NCI-H2107 (cell line): ENCODE data around the gene GRHL1.
"Not testable (repeated sequence)": the region's sequence is repeated elsewhere in the genome, so short reads cannot be mapped to it uniquely, and the experiment has no call there.

Source experiments
- DNase-seq: peaks from one replicate; lab custom pipeline; 2025; lab: John Stamatoyannopoulos, UW

The GRHL1 gene

DNA sequence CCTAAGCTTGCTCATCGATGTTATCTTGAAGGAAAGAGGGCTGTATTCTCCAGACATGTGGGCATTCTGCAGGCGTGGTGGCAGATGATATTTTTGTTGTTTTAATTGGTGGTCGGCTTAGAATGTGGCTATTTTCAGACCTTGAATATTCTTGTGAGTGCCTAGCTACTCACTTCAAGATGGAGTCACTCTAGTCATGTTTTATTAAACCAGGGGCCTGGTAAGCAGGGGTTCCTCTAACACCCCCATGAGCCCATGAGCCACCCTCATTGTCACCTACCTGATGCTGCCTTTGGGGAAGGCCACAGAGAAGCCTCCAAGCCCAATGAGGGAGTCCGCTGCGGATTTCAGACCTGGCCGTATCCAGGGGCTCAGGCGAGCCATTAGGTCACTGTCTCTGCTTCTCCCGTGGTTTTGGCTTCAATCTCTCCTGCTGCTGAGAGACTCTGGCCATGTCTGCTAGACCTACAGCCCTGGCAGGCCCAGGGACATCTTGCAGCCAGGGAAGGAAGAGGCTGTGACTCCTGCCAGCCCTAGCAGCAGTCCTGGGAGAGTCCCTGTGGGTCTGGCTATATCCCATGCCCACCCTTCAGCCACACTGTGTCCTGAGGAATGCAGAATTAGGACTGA, 75.6 kb downstream of the GRHL1 start:
- no peak for DNase-seq

DNA sequence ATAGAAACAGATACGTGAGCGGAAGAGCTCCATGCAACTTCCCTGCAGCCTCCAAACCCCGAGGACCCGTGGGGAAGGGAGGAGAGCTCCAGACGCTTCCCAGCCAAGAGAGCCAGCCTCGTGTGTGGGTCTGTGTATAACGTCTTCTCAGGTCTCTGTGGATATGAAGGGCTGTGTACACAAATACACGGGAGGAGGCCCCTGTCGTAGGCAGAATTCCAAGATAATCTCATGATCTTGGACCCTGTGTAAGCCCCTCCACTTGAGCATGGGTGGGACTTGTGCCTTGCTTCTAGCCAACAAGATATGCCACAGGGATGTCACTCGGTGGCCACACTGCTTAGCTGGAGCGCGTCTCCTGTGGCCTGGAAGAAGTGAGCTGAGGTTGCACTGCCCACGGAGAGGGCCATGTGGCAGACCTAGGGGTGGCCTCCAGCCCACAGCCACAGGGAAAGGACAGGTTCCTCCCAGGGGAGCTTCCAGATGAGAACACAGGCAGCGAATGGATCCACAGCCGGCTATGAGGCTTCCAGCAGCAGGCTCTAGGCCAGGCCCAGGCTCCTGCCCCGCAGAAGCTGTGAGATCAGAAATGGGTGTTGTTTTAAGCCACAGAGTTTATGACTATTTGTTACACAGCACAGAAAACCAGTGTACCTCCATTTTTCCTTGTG, 76.3 kb downstream of the GRHL1 start:
- DNase-seq, result no peak

DNA sequence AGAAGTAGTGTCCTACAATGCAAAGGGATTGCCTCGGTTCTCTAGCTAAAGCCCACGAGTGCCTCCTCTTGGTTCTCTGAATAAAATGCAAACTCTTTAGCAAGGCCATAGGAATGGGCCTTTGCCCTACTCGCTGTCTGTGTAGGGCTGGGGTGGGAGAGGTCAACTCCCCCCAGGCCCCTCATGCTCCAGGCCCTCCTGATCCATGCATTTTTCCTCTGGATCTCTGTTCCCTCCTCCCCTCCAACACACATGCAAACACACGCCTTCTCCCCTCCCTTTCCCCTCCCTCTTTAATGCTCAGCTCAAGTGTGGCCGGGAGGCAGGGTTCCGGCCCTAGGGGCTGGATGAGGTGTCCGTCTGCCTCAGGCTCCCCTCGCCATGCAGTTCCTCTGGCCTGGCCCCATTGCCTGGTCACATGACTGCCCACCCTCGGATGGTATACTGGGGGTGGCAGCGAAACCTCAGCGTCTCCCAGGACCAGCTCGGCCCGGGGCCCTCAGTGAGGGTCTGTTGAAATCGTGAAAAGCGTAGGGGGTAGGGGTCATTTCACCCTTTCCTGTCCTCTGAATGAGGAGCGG, 77.0 kb downstream of the GRHL1 start:
- no peak for DNase-seq

DNA sequence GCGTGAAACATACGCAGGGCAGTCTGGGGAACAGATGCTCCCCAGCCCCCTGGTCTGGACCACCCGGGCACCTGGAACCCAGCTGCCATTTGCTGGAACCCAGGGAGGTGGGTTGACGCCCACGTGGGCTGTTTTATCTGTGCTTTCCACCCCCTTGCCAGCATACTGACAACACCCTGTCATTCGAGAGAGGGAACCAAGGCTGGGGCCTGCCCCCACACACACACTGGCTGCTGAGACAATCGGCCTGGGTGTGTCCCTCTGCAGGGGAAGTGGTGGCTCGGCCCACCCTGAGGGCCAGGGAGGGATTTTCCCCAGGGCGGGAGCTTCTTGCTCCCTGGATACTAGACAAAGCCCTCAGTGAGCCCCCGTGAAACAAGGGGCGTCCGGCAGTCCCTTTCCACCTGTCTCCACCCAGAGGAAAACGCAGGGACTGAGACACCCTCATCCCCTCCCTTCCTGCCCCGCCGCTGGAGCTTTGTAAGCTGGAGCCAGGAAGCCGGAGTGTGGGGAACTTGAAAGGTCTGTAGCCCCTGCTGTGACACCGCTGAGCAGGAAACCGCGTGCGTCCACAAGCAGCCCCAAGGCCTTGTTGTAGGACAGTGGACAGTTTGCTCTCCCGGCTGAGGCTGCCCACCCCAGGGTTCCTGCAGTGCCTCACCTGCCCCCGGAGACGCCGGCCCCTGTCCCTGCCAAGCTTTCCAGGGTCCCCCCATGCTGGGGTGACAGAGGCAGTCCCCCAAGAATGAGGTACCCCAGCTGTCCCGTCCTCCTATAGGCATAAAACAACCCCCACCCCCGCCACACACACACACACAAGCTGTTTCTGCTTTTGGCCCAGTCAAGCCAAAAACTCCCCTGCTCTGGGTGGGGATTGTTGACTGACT, 77.7 kb downstream of the GRHL1 start:
- no peak for DNase-seq

DNA sequence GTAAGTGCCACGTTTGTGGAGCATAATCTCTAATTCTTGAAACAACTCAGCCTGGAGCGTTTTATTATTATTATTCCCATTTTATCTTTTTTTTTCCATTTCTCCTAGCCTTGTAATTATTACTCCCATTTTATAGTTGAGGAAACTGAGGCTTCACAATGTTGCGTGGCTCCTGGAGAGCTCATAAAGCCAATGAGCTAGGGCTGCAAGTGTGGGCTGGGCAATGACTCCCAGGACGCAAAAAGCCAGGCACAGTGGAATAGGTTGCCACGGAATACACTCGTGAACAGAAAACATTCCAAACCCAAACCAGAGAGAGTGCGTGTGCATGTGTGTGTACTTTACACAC, 78.4 kb downstream of the GRHL1 start:
- DNase-seq, result no peak

DNA sequence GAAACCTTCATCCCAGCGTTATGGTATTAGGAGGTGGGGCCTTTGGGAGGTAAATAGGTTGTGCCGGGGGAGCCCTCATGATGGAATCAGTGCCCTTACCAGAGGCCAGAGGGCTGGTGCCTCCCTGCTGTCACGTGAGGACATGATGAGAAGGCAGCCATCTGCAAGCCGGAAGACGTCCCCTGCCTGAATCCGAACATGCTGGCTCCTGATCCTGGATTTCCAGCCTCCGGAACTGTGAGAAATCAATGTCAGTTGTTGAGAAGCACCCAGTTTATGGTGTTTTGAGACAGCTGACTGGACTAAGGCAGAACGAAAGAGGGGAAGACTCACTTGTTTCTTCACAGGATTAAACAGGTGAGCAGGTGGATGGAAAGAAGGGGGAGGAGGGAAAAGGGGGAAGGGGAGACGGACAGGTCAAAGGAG, 78.8 kb downstream of the GRHL1 start:
- no peak for DNase-seq

DNA sequence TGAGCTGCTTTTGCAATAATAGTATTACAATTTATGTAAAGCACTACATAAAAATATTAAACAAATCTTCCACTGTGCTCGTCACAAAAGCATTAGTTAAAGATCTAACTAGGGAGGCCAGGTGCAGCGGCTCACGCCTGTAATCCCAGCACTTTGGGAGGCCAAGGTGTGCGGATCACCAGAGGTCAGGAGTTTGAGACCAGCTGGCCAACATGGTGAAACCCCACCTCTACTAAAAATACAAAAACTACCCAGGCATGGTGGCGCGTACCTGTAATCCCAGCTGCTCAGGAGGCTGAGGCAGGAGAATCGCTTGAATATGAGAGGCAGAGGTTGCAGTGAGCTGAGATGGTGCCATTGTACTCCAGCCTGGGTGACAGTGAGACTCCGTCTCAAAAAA, 79.3 kb downstream of the GRHL1 start:
- DNase-seq, result not testable (repeated sequence)

DNA sequence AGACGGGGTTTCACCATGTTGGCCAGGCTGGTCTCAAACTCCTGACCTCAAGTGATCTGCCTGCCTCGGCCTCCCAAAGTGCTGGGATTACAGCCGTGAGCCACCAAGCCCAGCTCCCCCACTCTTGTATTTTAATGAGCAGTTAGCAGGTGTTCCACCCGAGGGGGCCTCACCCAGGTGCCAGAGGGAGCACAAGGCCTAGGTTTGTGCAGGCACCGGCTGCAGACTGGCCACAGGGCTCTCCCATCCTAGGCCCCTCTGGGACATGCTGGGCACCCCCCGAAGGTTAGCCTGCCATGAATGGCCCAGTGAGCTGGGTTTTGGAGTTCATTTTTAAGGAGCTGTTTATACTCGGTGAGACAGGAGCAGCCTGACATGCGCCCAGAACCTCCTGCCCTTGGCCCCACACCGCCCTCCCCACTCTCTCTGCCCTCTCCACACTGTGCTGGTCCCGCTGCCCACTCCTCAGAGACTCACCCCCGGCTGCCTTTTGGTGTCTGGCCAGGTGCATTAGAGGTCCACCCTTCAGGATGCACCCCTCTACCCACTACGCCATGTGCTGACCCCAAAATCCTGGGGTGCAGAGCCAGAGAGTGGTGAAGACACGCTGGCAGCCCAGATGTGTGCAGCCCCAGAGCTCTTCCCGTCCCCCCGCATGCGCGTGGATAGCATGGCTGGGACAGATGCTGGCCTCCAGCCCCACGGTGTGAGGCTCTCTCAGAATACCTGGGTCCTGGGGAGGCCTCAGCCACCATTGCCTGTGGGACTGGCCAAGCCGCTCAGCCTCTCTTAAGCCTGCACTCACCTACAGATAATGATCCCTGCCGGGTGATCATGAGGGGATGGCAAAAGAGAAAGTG, 80.6 kb downstream of the GRHL1 start:
- DNase-seq, result no peak

DNA sequence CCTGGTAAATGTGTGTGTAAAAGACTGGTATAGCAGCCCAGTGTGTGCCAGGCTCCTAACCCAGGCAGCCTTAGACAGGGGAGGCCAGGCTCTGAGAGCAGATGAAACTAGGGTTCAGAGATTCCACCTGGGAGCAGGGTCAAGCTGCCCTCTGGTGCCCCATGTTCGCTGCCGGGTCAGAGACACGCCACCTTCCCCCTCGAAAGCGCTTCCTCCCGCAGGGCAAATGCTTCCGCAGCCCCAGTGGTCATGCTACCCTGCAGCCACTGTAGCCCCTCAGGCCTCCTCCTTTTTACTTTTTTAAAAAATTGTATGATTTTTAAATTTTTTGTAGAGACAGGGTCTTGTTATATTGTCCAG, 81.2 kb downstream of the GRHL1 start:
- no peak for DNase-seq

DNA sequence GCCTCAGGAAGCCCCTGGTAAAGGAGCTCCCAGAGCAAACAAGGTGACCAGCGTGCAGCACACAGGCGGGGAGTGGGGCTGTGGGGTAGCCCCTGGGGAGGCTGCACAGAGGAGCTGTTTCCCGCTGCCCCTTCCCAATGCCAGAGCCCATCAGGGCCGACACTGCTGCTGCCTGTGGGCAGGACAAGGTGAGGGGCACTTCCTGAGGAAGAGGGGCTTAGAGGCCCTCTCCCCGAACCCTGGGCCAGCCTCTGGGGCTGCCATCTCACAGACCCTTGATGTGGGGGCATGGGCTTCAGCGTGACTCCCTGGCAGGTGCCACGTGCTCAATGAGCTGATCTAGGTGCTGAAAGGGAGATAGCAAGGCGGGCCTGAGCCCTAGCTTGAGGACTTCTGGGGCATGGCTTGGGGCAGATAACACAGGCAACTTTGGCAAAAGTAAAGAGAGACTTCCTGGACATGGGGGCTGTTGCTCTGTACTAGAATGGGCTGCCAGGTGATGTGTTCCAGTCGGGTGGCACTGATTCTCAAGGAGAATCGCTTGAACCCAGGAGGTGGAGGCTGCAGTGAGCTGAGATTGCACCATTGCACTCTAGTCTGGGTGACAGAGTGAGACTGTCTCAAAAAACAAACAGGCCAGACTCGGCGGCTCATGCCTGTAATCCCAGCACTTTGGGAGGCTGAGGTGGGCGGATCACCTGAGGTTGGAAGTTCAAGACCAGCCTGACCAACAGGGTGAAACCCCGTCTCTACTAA, 81.9 kb downstream of the GRHL1 start:
- no peak for DNase-seq

DNA sequence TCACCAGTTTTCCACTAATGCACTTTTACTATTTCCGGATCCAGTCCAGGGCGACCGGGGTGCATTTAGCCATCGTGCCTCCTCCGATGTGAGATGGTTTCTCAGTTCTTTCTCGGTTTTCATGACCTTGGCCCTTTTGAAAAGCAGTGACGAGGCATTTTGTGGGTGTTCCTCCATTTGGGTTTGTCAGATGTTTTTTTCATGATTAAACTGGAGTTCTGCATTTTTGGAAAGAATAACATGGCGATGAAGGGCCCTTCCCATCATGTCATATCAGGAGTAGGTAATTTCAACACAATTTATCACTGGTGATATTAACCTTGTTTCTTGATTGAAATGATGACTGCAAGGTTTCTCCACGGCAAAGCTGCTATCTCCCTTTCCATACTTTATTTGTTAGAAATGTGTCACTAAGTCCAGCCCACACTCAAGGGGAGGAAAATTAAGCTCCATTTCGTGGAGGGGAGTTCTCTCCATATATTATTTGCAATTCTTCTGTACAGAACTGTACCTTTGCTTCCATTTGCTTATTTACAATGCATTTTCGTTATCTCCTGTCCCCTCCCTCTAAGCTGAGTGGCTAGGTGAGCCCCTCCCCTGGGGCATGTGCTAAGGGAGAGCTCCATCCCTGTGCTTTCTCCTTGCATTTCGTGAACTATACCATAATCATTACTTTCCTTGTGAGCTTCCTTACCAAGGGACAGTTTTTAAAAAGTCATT, 83.0 kb downstream of the GRHL1 start:
- no peak for DNase-seq

DNA sequence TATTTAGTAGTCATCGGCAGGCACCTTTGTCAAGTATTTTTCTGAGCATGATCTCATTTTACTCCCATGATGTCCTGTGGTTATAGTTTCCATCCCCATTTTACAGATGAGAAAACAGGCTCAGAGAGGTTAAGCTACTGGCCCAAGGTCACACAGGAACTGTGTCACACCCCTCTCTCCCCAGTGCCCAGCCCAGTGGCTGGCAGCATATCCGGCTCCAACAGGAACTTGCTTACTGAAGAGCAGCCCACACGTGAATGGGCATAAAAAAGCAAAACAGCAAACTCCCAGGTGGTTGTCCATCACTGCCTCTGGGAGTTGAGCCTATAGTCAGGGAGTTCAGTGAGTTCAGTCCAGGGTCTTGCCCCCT, 83.5 kb downstream of the GRHL1 start:
- DNase-seq, result no peak

DNA sequence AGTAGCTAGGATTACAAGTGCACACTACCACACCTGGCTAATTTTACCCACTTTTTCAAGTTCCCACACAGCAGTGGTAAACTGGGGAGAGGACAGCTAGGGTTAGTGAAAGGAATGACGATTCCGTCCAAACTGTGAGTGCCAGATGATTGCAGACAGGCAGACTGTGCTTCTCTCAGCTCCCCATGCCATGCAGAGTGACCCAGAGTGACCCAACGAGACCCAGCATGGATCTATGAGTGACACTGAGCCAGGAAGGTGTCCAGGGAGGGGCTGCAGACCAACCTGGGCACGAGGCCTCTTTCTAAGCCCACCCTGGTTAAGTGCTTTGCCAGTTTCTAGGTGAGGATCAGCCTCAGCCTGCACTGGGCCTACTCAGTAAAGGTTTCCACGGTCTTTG, 84.1 kb downstream of the GRHL1 start:
- DNase-seq, result no peak

DNA sequence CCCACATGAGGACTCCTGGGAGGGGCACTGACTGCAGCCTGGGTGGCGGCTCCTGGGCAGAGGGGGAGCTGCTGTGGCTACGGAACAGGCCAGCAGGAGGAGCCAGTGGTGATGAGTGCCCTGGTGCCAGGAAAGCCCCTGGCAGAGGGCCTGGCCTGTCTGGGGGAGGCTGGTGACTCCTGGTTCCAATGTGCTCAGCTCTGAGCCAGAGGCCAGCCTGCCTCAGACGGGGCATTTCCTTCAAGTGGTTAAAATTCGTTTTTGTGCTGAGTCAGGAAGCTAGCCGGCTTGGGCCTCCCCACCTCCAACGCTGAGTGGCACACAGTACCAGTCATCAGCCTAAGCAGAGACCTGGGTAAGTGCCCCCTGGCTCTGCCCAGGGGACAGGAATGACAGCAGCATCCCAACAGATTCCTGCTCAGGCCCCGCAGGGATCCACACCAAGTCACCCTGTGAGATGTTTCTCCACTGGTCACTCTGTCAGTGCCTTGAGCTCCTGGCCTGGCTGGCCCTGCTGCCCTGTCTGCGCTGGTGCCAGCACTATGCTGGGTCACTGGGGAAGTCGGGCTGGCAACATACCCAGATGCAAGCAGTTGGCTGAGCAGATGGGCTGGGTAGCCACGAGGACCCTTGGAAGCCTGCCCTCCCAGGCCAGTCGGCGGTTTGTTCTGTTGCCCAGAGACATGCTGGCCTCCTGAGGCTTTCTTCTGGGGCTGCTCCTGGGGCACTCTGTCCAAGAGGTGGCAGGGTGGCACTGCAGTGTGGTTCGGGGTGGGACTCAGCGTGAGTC, 84.8 kb downstream of the GRHL1 start:
- DNase-seq, result no peak

DNA sequence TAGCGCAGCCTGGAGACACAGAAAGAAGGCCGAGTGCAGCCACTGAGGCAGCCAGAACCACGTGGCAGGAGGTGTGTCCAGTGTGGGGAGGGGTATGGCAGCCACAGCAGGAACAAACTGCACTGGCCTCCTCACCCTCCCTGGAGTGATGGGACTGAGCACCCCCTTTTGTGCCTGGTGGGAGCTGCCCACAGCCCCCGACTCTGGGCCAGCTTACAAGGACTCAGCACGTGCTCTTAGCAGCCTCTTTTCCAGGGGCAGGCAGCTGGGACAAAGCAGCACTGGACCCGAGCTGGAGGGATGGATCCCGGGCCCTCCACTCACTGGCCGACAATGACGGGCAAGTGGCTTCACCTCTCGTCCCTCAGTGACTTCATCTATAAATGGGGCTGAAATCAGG, 86.6 kb downstream of the GRHL1 start:
- no peak for DNase-seq

DNA sequence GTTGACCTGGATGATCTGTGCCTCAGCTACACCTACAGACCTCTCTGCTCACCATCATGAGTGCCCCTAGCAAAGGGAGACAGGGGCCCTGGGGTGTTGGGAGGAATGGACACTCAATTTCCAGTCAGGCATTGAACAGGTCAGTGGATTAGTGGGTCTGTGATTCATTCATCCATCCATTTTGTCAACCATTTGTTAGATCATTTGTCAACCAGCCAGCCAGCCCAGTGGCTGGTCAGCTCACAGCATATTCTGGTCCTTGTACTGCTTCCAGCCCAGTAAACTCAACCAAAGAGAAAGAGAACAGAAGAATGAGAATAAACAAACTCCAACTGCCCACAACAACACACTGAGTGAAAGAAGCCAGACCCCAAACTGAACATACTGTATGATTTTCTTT, 87.2 kb downstream of the GRHL1 start:
- no peak for DNase-seq

DNA sequence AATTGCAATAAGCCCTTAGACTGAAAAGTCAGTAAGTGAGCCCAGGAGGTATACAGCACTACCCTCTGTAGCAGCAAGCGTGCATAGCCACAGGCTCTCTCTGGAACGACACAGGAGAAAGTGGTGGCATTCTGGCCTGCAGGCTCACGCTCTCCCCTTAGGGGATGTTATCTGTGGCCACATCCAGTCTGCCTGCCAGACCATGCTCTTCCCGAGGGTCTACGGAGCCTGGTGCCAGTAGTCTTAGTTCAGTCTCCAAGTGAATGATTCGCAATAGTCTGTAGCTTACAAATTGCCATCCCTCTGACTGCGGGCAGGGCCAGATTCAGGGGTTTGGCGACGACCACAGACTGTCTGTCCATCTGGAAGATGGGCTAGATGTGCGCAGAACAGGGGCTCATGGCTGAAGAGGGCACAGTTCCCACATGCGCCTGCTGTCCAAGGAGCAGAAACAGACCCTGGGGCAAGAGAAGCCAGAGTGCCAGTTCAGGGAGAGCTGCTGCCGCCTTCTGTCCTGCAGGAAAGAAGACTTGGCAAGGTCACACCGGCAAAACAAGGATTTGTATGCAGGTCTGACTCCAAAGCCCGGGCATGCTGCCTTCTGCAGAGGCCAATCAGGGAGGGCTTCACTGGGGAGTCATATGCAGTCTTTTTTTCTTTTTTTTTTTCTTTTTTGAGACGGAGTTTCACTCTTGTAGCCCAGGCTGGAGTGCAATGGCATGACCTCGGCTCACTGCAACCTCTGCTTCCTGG, 88.3 kb downstream of the GRHL1 start:
- DNase-seq, result no peak

DNA sequence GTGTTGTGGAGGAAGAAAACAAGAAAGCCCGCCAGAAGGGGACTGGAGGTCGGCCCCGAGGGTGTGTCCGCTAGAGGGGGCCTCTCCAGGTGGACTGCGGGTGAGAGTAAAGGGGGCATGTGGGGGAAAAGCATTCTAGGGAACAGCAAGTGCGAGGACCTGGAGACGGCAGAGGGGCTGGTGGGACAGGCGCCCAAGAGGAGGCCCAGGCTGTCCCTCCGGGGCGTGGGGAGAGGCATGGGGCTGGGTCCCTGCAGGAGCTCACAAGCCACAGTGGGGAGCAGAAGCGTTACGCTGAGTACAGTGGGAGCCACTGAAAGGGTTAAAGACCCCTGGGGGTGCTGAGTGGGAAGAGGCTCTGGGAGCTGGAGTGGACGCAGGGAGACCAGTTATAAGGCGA, 90.2 kb downstream of the GRHL1 start:
- DNase-seq, result no peak
